ENCODE results near the gene ZFYVE28.
A peak's percentile ranks its signal among the peaks of the same experiment; 100 is the strongest.
"Not testable (repeated sequence)": the region's sequence is repeated elsewhere in the genome, so short reads cannot be mapped to it uniquely, and the experiment has no call there.

ZFYVE28 gene

GRCh38 chr4:2417765-2418649 lies at the start of gene ZFYVE28:
Gene ZFYVE28, minus strand, starts transcription at chr4:2418645. Its CDS starts 322 bp downstream, at chr4:2418323.
- Histone ChIP-seq H3K4me1 (ENCODE audit: insufficient read depth, low read length) (peaks cover 8% of the 10 kb centered on the region; the same call in 1 of the 2 replicates), H3K9ac (ENCODE audit: low read depth, low read length) (no peak within 1 kb of the TSS), H3K9me3 (ENCODE audit: insufficient read depth, low read depth, low read length) (no peaks in the 10 kb centered on the region), H3K27me3 (ENCODE audit: insufficient read depth, low read length) (peaks cover 93% of the 10 kb centered on the region), H3K4me3 (ENCODE audit: low read length) (peak within 1 kb of the TSS; percentile 60), H3K27ac (ENCODE audit: low read length) (no peak within 1 kb of the TSS), H3K36me3 (ENCODE audit: insufficient read depth, low read depth, low read length) (no peaks in the 10 kb centered on the region)

DNA sequence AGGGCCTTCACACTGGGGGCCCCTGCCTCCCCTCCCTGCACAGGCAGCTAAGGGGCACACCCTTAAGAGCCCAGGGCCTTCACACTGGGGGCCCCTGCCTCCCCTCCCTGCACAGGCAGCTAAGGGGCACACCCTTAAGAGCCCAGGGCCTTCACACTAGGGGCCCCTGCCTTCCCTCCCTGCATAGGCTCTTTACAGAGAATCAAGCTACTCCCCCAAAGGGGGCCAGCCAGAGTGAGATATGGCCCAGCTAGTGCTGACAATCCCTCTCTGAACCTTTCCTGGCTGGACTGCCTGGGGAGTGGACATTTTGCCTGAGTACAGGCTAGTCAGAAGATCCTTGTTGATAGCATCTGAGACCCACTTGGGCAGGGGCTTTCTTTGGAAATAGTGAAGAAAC lies 47.1 kb upstream of the ZFYVE28 start:
- H3K27ac ChIP-seq (ENCODE audit: low read length); H3K9ac ChIP-seq (ENCODE audit: low read depth, low read length); H3K36me3 ChIP-seq (ENCODE audit: insufficient read depth, low read depth, low read length); H3K4me1 ChIP-seq (ENCODE audit: insufficient read depth, low read length); H3K9me3 ChIP-seq (ENCODE audit: insufficient read depth, low read depth, low read length); H3K4me3 ChIP-seq (ENCODE audit: low read length): not testable (repeated sequence)
- H3K27me3 ChIP-seq (ENCODE audit: insufficient read depth, low read length) = peaks cover 29% of the 10 kb centered on the region

DNA sequence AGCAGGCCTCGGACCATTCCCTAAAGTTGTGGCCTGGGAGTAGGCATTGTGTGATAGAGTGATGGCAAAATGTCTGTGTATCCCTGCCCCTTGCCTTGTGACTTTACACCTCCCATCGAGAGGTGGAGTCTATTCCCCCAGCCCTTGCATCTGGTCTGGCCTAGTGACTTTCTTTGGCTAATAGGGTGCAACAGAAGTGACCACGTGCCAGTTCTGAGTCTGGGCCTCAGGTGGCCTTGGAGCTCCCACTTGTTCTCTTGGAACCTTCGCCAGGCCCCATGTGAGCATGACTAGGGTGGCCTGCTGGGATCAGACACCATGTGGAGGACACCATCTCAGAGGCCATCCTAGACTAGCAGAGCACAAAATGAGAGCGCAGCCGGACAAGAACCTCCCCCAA lies 46.6 kb upstream of the ZFYVE28 start:
- Histone ChIP-seq H3K9me3 (ENCODE audit: insufficient read depth, low read depth, low read length) (no peaks in the 10 kb centered on the region), H3K4me1 (ENCODE audit: insufficient read depth, low read length) (no peaks in the 10 kb centered on the region; the same call in 1 of the 2 replicates), H3K9ac (ENCODE audit: low read depth, low read length) (no peak overlapping the region), H3K4me3 (ENCODE audit: low read length) (no peak overlapping the region), H3K27ac (ENCODE audit: low read length) (no peak overlapping the region), H3K36me3 (ENCODE audit: insufficient read depth, low read depth, low read length) (no peaks in the 10 kb centered on the region), H3K27me3 (ENCODE audit: insufficient read depth, low read length) (peaks cover 29% of the 10 kb centered on the region)

DNA sequence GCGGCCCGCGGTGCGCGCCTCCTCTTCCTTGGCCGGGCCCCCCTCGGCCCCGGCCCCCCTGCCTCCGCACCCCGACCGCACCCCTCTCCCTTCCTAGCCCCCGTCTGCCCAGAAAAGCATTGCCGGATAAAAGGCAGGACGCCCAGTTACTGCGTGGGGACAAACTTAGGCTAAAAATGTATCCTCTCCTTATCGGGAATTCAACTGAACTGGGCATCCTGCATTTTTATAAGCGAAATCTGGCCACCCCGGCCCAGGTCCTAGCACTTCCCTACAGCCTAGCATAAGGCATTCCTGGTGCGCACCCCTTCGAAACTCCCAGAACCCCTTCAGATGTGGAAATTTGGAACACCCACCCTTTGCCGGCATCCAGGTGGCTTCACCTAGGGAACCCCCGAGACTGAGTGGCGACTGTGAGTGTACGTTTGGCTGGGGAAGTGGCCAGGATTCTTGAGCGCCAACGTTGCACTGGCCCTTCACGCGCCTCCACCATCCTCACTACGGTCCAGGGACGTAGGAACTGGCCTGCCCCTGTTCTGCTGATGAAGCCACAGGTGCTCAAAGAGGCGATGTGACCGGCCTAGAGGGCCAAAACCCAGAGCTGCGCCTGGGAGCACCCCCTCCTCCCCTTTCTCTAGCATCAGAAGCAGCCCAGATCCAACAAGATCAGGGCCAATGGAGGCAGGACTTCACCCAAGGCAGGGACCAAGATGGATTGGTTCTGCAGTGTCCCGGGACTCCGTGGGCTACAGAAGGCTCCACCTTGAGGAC lies 44.7 kb upstream of the ZFYVE28 start:
- Histone ChIP-seq H3K4me1 (ENCODE audit: insufficient read depth, low read length) (no peaks in the 10 kb centered on the region; the same call in 1 of the 2 replicates), H3K9me3 (ENCODE audit: insufficient read depth, low read depth, low read length) (no peaks in the 10 kb centered on the region), H3K36me3 (ENCODE audit: insufficient read depth, low read depth, low read length) (no peaks in the 10 kb centered on the region), H3K9ac (ENCODE audit: low read depth, low read length) (no peak overlapping the region), H3K27me3 (ENCODE audit: insufficient read depth, low read length) (peaks cover 29% of the 10 kb centered on the region), H3K4me3 (ENCODE audit: low read length) (peak overlapping the region; percentile 55; the same call in 1 of the 2 replicates), H3K27ac (ENCODE audit: low read length) (no peak overlapping the region)

DNA sequence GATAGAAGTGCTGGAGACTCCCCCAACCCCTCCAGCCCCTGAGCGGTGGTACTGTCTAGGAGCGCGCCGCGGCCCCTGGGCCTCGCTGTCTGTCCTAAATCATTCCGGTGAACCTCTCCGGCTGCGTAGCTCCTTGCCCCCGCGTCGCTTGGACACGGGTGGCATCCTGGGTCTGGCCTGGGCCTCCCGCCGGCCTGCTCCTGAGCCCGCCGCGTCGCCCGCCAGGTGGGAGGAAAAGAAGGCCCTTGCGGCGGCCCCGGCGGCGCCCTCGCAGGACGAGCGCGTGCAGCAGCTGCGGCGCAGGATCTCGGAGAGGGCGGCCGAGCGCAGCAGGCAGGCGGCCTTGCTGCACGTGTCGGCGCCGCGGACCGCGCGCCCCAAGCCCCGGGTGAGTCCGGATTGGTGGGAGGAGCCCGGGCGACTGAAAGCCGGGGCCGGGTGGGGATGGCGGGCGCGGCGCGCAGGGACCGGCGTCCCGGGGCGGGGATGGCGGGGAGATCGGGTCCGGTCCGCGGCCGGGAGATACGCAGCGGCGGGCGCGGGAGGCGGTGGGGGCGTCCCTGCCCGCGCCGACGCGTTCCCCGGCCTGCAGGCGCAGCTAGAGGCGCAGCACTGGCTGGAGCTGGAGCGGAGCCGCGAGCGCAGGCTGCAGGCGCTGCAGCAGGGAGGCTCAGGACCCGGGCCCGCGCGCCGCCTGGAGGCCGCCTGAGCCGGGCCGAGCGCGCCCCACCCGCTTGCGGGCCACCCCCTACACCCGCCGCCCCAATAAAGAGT lies 44.0 kb upstream of the ZFYVE28 start:
- H3K9me3 ChIP-seq (ENCODE audit: insufficient read depth, low read depth, low read length) = no peaks in the 10 kb centered on the region
- peaks cover 29% of the 10 kb centered on the region for H3K27me3 ChIP-seq (ENCODE audit: insufficient read depth, low read length)
- no peaks in the 10 kb centered on the region; the same call in 1 of the 2 replicates for H3K4me1 ChIP-seq (ENCODE audit: insufficient read depth, low read length)
- no peak overlapping the region for H3K27ac ChIP-seq (ENCODE audit: low read length)
- H3K36me3 ChIP-seq (ENCODE audit: insufficient read depth, low read depth, low read length) = no peaks in the 10 kb centered on the region
- peak overlapping the region; percentile 55; the same call in 1 of the 2 replicates for H3K4me3 ChIP-seq (ENCODE audit: low read length)
- H3K9ac ChIP-seq (ENCODE audit: low read depth, low read length) = peak overlapping the region; percentile 58; the same call in 1 of the 2 replicates

- Histone ChIP-seq H3K27me3 (ENCODE audit: insufficient read depth, low read length) (peaks cover 29% of the 10 kb centered on the region), H3K4me3 (ENCODE audit: low read length) (no peak overlapping the region), H3K9me3 (ENCODE audit: insufficient read depth, low read depth, low read length) (no peaks in the 10 kb centered on the region), H3K27ac (ENCODE audit: low read length) (no peak overlapping the region), H3K4me1 (ENCODE audit: insufficient read depth, low read length) (no peaks in the 10 kb centered on the region; the same call in 1 of the 2 replicates), H3K36me3 (ENCODE audit: insufficient read depth, low read depth, low read length) (no peaks in the 10 kb centered on the region), H3K9ac (ENCODE audit: low read depth, low read length) (no peak overlapping the region)
Measured at GRCh38 chr4:2461246-2461960, 43.0 kb upstream of the ZFYVE28 start.

- Histone ChIP-seq H3K9me3 (ENCODE audit: insufficient read depth, low read depth, low read length) (no peaks in the 10 kb centered on the region), H3K9ac (ENCODE audit: low read depth, low read length) (no peak overlapping the region), H3K27ac (ENCODE audit: low read length) (no peak overlapping the region), H3K4me3 (ENCODE audit: low read length) (no peak overlapping the region), H3K4me1 (ENCODE audit: insufficient read depth, low read length) (no peaks in the 10 kb centered on the region; the same call in 1 of the 2 replicates), H3K36me3 (ENCODE audit: insufficient read depth, low read depth, low read length) (no peaks in the 10 kb centered on the region), H3K27me3 (ENCODE audit: insufficient read depth, low read length) (peaks cover 29% of the 10 kb centered on the region)
Measured at GRCh38 chr4:2459589-2460349, 41.3 kb upstream of the ZFYVE28 start.

DNA sequence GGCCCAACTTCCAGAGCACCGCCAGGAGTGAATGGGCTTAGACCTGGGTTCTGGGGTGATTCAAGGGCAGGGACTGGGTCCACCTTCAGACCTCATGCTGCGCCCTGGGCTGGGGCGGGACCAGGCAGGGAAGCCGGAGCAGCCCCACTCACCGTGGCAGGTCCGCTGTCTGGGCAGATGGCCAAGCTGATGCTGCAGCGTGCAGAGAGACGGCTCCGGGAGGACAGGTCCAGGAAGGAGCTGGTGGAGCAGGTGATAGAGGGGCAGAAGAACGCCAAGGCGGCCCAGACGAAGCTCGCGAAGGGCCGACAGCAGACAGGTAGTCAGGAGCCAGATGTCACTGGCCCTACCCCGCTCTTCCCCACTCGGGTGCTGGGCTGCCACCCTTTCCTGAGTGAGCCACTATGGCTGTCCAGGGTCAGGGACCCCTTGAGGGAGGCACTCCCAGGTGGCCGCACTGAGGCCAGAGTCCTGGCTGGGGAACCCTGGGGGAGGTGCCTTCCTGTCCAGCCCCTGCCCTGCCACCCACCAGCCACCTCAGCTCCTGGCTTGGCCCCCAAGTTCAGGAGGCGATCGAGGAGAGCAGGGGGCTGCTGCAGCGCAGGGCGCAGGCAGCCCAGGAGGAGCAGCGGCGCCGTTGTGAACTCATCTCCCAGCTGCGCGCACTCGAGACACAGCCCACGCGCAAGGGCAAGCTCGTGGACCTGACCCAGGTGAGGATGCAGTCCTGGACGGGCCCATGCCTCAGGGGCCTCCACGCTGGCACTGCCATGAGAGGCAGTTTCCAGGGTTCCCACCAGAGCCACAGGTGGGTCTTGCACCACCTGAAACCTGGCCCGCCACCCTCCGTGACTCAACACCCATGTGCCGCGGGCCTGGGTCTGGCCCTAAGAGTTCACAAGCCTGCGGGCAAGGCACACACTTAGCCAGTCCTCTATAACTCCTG lies 40.4 kb upstream of the ZFYVE28 start:
- H3K9me3 ChIP-seq (ENCODE audit: insufficient read depth, low read depth, low read length) = no peaks in the 10 kb centered on the region
- H3K9ac ChIP-seq (ENCODE audit: low read depth, low read length) = no peak overlapping the region
- no peaks in the 10 kb centered on the region; the same call in 1 of the 2 replicates for H3K4me1 ChIP-seq (ENCODE audit: insufficient read depth, low read length)
- H3K36me3 ChIP-seq (ENCODE audit: insufficient read depth, low read depth, low read length) = no peaks in the 10 kb centered on the region
- peaks cover 25% of the 10 kb centered on the region for H3K27me3 ChIP-seq (ENCODE audit: insufficient read depth, low read length)
- H3K27ac ChIP-seq (ENCODE audit: low read length) = no peak overlapping the region
- H3K4me3 ChIP-seq (ENCODE audit: low read length) = no peak overlapping the region

GRCh38 chr4:2457481-2458295 lies 39.2 kb upstream of the ZFYVE28 start:
- Histone ChIP-seq H3K27me3 (ENCODE audit: insufficient read depth, low read length) (peaks cover 14% of the 10 kb centered on the region), H3K27ac (ENCODE audit: low read length) (no peak overlapping the region), H3K9me3 (ENCODE audit: insufficient read depth, low read depth, low read length) (no peaks in the 10 kb centered on the region), H3K4me1 (ENCODE audit: insufficient read depth, low read length) (no peaks in the 10 kb centered on the region; the same call in 1 of the 2 replicates), H3K9ac (ENCODE audit: low read depth, low read length) (no peak overlapping the region), H3K4me3 (ENCODE audit: low read length) (no peak overlapping the region), H3K36me3 (ENCODE audit: insufficient read depth, low read depth, low read length) (no peaks in the 10 kb centered on the region)
